Heart left ventricle (tissue), 16 donors: Measurements from ENCODE around the gene APH1B. TPM values are rescaled to one million over a fixed set of nuclear protein-coding genes. Genes with fewer than 3 reads are reported as not detected.
A peak's percentile ranks its signal among the peaks of the same experiment; 100 is the strongest.

Source experiments
- ATAC-seq, 4 donors: fragments of 200-7000 bp; cut with Tn5 transposase; one replicate each; pipeline ENCODE4 v1.9.1; 2020 to 2022; ENCODE audit warnings: moderate library complexity in 4 of 4, mild to moderate bottlenecking in 3 of 4, moderate number of reproducible peaks in 1 of 4
- DNase-seq, 5 donors: peaks; one replicate each; pipeline ENCODE4 v3.0.0-alpha.2; 2020
- H3K27ac ChIP-seq, 12 donors: fragments of 200-600 bp; sonication (generic) in 4 of 12; one replicate each; pipeline versions ENCODE4 v1.5.0 to v1.8.0; 2016 to 2022; ENCODE audit warnings: mild to moderate bottlenecking in 2 of 12
- H3K27me3 ChIP-seq, 9 donors: fragments of 200-600 bp; sonication (generic) in 2 of 9; one replicate each; pipeline versions ENCODE4 v1.5.1 to v1.8.0; 2016 to 2022; ENCODE audit warnings: mild to moderate bottlenecking in 3 of 9
- H3K36me3 ChIP-seq, 9 donors: fragments of 200-600 bp; sonication (generic) in 2 of 9; one replicate each; pipeline versions ENCODE4 v1.5.0 to v1.8.0; 2018 to 2022; ENCODE audit warnings: mild to moderate bottlenecking in 2 of 9
- H3K4me1 ChIP-seq, 12 donors: fragments of 200-600 bp; sonication (generic) in 4 of 12; one replicate each; pipeline versions ENCODE4 v1.5.0 to v1.8.0; 2016 to 2022; ENCODE audit warnings: mild to moderate bottlenecking in 3 of 12
- H3K4me3 ChIP-seq, 12 donors: fragments of 200-600 bp; sonication (generic) in 4 of 12; one replicate each; pipeline versions ENCODE4 v1.5.0 to v1.8.0; 2017 to 2022; ENCODE audit warnings: mild to moderate bottlenecking in 9 of 12, moderate library complexity in 4 of 12
- H3K9me3 ChIP-seq, 12 donors: fragments of 200-600 bp; sonication (generic) in 4 of 12; one replicate each; pipeline versions ENCODE4 v1.5.0 to v1.8.0; 2016 to 2022; ENCODE audit warnings: mild to moderate bottlenecking in 1 of 12
- POLR2A ChIP-seq, 2 donors: fragments of 450-650 bp; IDR thresholded peaks; one replicate each; pipeline ENCODE4 v1.6.1; 2017; ENCODE audit warnings: antibody characterized with exemption in 2 of 2, mild to moderate bottlenecking in 2 of 2, moderate library complexity in 2 of 2
- WGBS, 4 donors: extraction: QIAGEN DNeasy Blood & Tissue Kit in 2 of 4; methylation state at CpG; one replicate each; pipeline versions ENCODE4 v1.1.5 to v1.1.7; 2013 to 2018; 5-methylcytosine and 5-hydroxymethylcytosine counted together
- intact Hi-C, 10 donors: fragments of 100-400 bp; cut with DNase I; formaldehyde crosslinking; loops; one replicate each; pipeline versions ENCODE4 v1.11.1 to v1.14.2; 2022
- polyA plus RNA-seq, 2 donors: library from polyadenylated mRNA; stranded (reverse); fragments of 200-250 nt; gene quantifications; one replicate each; pipeline ENCODE4 v1.2.3, GENCODE V29; 2013
- total RNA-seq, 9 donors: library from RNA; depleted of rRNA in 2 of 9; stranded (reverse); fragments of >200 nt in 2 of 9; fragmentation: NEBNext Ultra II Directional in 3 of 9; extraction: Animal tissue kit (Norgen Biotek cat#: 25700) in 3 of 9; gene quantifications; one replicate each; pipeline versions ENCODE4 v1.1.0 to v1.2.4, GENCODE V29; 2016 to 2023
- TF ChIP-seq, protein P1 (sequence below), 12 donors: fragments of 200-600 bp; sonication (generic) in 4 of 12; IDR thresholded peaks; one replicate each; pipeline versions ENCODE4 v1.5.0 to v1.8.0; 2018 to 2022; ENCODE audit warnings: antibody characterized with exemption in 12 of 12, mild to moderate bottlenecking in 5 of 12
- donor health status: ischemic (EF 13 %, LVEDD 7.1; RV severe dilation, severe dysfunction).
- donor health status: healthy with polysubstance abuse.
- donor health status: DM: no; HTN: yes; CAD: no.
- donor health status: DM: no; HTN: no; CAD: no.
- donor health status: ischemic (EF 25% LVEDD 6.9; RV normal size, moderate dysfunction).
- donor health status: ischemic (EF 25% LVEDD 5.7; RV mildly dilated, moderate dysfunction).
- donor health status: healthy.
- donor health status: DM: yes; HTN: yes; CAD: no.
- donor health status: ischemic (EF 35%, LVEDD 5.7; RV mildly dilated, moderate dysfunction).
- donor health status: nonischemic (EF 11% LVEDD 7.7; RV severe dilation, severe dysfunction).
- donor health status: DM: yes; HTN: yes; CAD: no.
- donor health status: PGD.
- donor health status: ischemic (EF 29% LVEDD 5.4; RV normal size, mild dysfunction).
- donor health status: nonischemic (EF 23%, LVEDD 6.1; RV moderate dilation, normal function).

The APH1B gene
- total and polyA plus RNA-seq, 11 donors = 1.9 to 17.6 (median 5.7) TPM

DNA sequence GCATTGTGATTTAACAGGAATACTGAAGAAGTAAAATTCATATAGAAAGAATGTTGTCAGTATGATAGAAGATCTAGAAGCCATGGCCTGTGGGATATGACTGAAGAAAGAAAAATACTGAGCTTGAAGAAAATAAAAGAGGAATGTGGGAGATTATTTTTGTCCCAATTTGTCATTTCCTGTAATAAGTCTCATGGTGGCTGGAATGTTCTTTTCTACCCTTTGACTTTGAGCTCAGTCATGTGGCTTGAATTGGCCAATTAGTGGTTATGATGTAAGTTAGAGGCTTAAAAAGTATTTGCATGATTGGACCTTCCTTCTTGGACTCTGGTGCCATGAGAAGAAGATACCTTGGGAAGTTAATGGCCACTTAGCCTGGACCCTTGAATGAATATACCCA is 14.1 kb downstream of the APH1B start:
- Histone ChIP-seq H3K27ac (peak overlapping the region in 4 of 12 donors; percentile 5 to 67 (median 49)), H3K4me3 (no peak overlapping the region), H3K9me3 (no peaks in the 10 kb centered on the region), H3K4me1 (peaks cover 0 to 43% (median 4%) of the 10 kb centered on the region in 12 donors), H3K27me3 (no peaks in the 10 kb centered on the region), H3K36me3 (peaks cover 0 to 26% (median 15%) of the 10 kb centered on the region in 9 donors)
- no peak for TF ChIP-seq POLR2A (IDR thresholded peaks at IDR 0.05)
- TF ChIP-seq, protein P1, sequence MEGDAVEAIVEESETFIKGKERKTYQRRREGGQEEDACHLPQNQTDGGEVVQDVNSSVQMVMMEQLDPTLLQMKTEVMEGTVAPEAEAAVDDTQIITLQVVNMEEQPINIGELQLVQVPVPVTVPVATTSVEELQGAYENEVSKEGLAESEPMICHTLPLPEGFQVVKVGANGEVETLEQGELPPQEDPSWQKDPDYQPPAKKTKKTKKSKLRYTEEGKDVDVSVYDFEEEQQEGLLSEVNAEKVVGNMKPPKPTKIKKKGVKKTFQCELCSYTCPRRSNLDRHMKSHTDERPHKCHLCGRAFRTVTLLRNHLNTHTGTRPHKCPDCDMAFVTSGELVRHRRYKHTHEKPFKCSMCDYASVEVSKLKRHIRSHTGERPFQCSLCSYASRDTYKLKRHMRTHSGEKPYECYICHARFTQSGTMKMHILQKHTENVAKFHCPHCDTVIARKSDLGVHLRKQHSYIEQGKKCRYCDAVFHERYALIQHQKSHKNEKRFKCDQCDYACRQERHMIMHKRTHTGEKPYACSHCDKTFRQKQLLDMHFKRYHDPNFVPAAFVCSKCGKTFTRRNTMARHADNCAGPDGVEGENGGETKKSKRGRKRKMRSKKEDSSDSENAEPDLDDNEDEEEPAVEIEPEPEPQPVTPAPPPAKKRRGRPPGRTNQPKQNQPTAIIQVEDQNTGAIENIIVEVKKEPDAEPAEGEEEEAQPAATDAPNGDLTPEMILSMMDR (IDR thresholded peaks at IDR 0.05) = no peak
- intact Hi-C loops = loop anchor here in 2 of 10 donors (2.0 kb wide), 2 partner anchors 109 to 111 kb away; no protein-coding TSS in a partner anchor
- ATAC-seq = no peak
- DNase-seq = no peak

DNA sequence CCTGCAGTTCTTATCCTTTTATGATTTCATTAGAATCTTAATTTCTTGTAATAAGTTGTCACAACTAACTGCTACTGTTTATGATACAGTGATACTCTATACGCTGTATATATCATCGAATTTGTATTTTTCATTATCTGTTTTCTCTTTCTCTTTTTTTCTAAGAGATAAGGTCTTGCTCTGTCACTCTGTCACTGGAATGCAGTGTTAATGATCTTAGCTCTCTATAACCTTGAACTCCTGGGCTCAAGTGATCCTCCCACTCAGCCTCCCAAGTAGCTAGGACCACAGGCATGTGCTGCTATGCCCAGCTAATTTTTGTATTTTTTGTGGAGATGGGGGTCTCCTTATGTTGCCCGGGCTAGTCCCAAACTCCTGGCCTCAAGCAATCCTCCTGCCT is 14.8 kb downstream of the APH1B start:
- Histone ChIP-seq H3K27me3 (no peaks in the 10 kb centered on the region), H3K4me1 (peaks cover 0 to 43% (median 4%) of the 10 kb centered on the region in 12 donors), H3K27ac (peak overlapping the region in 1 of 12 donors; percentile 67), H3K9me3 (no peaks in the 10 kb centered on the region), H3K4me3 (no peak overlapping the region), H3K36me3 (peaks cover 0 to 19% (median 9%) of the 10 kb centered on the region in 9 donors)
- intact Hi-C loops = no loop called here
- DNase-seq (no peak), ATAC-seq (no peak)
- TF ChIP-seq, protein P1 (IDR thresholded peaks at IDR 0.05) = no peak
- no peak for TF ChIP-seq POLR2A (IDR thresholded peaks at IDR 0.05)
- WGBS, 4 donors = 89 to 95% (median 92%) methylated on average over 3 of the region's 3 CpGs

DNA sequence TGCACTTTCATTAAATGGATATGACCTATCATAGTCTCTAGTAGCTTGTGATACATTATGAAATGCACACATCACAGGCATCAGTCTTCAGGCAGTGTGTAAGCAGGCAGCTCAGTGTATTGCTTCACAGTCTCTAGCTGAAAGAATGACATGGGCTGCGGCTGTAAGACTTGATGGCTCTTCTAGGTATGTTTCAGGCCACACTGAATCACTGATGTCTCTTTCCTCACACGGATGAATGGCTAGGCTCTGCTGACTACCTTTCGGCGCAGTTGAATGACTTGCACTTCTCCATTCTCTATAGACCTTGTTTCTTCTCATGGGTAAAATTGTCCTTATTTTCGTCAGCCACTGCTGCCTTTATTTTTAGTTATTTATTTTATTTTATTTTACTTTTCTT is 15.4 kb downstream of the APH1B start:
- H3K27ac ChIP-seq = no peak overlapping the region
- WGBS, 4 donors = 92 to 97% (median 95%) methylated on average over 5 of the region's 5 CpGs
- no peak for TF ChIP-seq POLR2A (IDR thresholded peaks at IDR 0.05)
- TF ChIP-seq, protein P1 (IDR thresholded peaks at IDR 0.05) = no peak
- H3K4me3 ChIP-seq = no peak overlapping the region
- ATAC-seq (no peak), DNase-seq (no peak)
- intact Hi-C loops = no loop called here
- H3K27me3 ChIP-seq = no peaks in the 10 kb centered on the region
- peaks cover 0 to 43% (median 4%) of the 10 kb centered on the region in 12 donors for H3K4me1 ChIP-seq
- peaks cover 0 to 13% (median 6%) of the 10 kb centered on the region in 9 donors for H3K36me3 ChIP-seq
- no peaks in the 10 kb centered on the region for H3K9me3 ChIP-seq

DNA sequence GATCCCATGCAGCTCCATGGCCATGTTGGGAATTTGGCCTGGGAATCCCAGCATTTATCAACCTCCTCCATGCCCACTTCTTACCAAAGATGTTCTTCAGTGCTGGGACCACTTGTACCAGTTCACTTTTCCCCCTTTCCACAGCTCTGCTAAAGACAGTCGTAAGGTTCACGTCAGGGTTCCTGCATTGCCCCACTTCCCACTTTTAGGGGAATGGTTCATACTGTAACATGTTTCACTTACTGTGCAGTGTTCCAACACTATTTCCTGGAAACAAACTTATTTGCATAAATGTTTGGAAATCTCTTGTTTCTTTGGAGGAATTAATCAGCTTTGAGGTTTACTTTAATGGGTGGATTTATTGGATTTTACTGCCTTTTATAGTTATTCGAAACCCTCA is 17.0 kb downstream of the APH1B start:
- no peaks in the 10 kb centered on the region for H3K27me3 ChIP-seq
- DNase-seq (no peak), ATAC-seq (peak in 1 of 4 donors; percentile 46)
- H3K9me3 ChIP-seq = no peaks in the 10 kb centered on the region
- H3K27ac ChIP-seq = peak overlapping the region in 1 of 12 donors; percentile 28
- H3K4me1 ChIP-seq = peaks cover 0 to 35% (median 3%) of the 10 kb centered on the region in 12 donors
- no peak for TF ChIP-seq POLR2A (IDR thresholded peaks at IDR 0.05)
- TF ChIP-seq, protein P1 (IDR thresholded peaks at IDR 0.05) = no peak
- 91 to 95% (median 92%) methylated on average over 3 of the region's 3 CpGs for WGBS, 4 donors
- intact Hi-C loops = no loop called here
- no peak overlapping the region for H3K4me3 ChIP-seq
- peaks cover 0 to 13% (median 0%) of the 10 kb centered on the region in 9 donors for H3K36me3 ChIP-seq
